DMS 273 treated with DMSO at 0.1 percent for 48 hours (cell line): Measurements from ENCODE around the gene AKR7A2.

Experiments
- DNase-seq: peaks from one replicate; lab custom pipeline; 2025; lab: John Stamatoyannopoulos, UW

AKR7A2 gene

DNA sequence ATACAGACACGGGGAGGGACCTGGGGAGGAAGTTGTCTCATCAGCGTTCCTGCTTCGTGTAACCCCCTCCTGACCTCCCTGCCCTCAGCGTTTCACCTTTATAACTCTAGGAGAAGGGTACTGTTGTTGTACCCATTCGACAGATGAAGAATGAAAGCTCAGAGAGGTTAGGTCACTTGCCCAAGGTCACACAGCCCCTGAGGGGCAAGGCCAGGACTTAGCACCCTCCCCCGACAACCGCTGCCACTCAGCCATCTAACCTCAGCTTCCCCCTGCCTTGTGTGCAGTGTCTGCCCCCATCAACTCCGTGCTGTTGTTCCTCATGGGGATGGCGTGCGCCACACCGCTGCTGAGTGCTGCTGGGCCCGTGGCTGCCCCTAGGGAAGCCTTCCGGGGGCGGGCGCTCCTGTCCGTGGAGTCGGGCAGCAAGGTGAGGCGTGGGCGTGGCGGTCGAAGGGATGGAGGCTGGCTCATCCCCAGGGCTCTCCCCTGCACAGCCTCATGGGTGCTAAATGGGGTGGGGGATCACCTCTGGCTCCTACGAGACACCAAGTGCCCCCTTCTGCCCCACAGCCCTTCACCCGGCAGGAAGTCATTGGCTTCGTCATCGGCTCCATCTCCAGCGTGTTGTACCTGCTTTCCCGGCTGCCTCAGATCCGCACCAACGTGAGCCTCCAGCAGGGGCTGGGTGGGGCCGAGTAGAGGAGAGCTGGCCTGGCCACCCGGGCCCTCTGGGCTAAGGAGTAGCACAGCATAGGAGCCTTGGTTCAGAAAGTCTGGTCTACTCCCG lies 14.2 kb upstream of the AKR7A2 start:
- DNase-seq = no peak

DNA sequence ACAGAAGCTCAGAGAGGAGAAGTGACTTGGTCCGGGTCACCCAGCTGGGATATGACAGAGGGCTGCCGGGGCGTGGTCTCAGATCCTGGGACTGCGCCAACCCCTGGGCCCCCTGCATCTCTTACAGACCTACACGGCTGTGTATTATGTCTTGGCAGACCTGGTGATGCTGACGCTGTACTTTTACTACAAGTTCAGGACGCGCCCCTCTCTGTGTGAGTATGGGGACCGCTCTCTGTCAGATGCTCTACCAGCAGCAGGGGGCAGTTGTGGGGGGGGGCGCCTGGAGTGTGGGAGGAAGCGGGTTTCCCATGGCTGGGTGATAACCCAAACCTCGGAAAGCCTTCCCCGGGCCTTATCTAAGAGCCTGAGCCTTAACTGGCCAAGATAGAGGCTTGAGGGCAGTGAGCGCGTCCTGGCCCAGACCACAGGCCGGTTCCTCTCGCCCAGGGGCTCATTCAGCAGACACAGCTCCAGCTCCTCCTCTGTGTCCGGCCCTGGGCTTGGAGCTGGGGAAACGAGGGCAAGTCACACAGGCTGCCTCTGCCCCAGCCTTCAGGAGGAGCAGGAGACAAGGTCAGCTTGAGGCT lies 13.5 kb upstream of the AKR7A2 start:
- no peak for DNase-seq

DNA sequence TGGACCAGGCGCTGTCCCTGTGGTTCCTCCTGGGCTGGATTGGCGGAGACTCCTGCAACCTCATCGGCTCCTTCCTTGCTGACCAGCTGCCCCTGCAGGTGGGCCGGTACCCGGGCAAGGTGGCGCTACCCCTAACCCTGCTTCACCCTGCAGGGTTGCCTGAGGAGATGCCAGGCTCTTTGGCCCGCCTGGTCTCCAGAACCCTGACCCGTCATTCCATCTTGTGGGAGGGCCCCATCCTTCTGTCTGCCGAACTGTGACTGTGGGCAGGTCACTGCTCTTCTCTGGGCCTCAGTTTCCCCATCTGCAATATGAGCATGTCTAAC lies 12.7 kb upstream of the AKR7A2 start:
- DNase-seq = no peak

DNA sequence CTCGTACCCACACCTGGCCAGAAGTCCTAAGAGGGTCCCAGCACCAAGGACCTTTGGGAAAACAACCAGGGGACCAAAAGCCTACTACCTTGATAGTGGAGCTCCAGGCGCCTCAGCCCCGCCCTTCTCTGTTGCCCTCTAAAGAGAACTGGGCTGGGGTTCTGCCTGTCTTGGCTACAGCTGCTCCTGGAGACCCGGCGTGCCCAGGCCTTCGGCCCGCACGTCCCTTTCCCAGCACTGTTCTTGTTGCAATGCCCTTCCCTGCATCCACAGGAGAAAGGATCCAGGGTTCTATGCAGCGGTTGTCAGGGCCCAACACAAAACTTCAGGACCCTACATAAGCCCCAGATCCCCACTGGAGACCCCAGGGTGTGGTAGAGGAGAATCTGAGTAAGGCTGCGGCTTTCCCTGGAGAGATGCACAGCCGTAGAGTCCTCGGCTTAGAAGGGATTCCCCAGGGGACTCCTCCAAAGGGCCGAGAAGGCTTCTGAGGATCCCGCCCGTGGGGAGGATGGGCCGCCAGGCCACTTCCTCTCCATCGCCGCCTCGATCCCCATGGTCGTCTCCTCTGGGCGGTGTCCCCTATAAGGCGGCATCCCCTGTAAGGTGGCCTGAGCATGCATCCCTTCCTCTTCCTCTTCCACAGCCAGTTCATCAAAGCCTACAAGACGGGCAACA lies 12.2 kb upstream of the AKR7A2 start:
- no peak for DNase-seq

DNA sequence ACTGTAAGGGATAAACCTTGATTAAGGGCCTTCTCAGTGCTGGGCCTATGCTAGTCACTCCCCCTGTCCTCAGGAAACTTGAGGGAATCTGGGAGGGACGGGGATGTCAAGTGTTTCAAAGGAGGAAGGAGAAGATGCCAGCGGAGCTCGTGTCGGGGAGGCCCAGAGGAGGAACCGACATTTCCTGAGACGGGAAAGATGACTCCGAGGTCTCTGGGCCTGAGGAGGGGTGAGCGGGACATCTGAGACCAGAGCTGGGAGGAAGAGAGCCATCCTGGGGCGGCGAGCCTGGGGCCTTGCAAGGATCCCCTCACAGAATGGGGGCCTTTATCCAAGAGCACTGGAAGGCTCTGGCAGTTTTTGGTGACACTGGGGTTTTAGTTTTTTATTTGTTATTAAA lies 10.5 kb upstream of the AKR7A2 start:
- no peak for DNase-seq

DNA sequence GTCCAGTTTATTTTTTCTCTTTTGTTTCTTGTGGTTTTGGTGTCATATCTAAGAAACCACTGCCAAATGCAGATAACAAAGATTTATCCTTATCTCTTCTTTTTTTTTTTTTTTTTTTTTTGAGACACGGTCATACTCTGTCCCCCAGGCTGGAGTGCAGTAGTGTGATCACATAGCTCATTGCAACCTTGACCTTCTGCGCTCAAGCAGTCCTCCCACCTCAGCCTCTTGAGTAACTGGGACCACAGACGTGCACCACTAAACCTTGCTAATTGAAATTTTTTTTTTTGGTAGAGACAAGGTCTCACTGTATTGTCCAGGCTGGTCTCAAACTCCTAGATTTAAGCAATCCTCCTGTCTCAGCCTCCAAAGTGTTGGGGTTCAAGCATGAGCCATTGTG lies 9.1 kb upstream of the AKR7A2 start:
- no peak for DNase-seq

DNA sequence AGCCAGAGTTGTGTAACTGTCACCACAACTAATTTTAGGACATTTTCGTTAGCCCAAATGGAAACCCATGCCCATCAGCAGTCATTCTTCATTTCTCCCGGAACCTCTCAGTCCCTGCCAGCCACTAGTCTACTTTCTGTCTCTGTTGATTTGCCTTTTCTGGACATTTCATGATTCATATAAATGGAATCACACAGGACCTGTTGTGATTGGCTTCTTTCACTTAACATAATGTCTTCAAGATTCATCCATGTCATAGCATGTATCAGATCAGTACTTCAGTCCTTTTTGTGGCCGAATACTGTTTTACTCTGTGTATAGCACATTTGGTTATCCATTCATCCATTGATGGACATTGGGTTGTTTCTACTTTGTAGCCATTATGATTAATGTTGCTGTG lies 7.3 kb upstream of the AKR7A2 start:
- DNase-seq = no peak

DNA sequence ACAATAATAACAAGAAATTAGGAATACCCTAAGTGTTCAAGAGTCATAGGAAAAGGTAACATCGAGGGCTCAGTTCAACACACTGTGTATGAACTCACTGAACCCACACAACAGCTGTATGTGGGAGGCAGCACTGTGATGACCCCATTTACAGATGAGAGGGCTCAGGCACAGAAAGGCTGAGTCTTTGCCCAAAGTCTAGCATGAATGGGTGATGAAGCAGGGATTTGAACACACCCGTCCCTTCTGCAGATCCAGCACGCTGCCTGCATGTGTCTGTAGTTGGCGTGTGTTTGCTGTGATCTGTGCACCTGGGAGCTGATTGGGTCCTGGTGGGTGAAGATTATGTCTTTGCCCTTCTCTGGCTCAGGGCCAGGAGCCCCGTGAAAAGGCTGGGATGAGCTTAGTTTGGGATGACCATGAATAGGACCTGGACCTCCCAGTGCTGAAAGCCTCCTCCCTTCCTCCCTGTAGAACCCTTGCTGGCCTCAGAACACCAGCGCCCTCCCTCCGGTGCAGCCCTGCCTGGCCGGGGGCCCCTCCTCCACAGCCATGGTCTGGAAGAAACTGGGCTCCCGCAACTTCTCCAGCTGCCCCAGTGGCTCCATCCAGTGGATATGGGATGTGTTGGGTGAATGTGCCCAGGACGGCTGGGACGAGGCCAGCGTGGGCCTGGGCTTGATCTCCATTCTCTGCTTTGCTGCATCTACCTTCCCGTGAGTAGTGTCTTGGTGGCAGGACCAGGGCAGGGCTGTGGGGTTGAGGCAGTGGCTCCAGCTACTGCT lies 5.4 kb upstream of the AKR7A2 start:
- no peak for DNase-seq

DNA sequence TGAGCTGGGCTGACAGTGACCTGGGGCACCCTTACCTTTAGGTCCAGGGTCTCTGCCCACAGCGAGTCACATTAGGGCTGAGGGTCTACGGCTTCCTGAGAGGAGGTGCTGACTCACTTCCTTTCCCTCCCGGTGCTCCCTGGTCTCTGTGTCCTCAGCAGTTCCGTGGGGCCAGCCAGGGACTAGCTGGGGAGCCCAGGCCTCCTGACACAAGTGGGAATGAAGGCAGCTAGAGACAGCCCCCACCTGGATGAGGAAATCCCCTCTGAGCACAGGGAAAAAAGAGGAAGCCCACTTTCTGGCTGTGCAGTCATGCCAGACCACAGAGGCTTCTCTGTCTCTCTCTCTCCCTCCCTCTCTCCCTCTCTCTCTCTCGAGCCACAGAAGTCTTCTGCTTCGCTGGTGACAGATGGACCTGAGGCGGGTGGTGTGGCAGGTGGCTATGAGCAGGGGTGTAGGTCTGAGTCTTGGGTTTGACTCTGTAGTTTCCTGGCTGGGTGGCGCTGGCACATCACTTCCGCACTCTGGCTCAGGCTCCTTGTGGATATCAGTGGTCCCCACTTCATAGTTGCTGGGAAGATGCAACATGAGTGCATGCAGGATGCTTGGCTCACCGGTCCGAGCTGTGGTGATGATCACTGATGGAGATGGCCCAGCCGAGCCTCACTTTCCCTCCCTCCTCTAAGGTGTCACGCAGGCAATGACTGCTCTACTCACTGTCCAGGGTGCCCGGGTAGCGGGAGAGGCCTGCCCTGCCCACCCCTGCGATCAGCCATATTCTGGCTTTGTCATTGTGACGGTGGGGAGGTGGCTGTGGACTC lies 3.6 kb upstream of the AKR7A2 start:
- peak; percentile 28 for DNase-seq

DNA sequence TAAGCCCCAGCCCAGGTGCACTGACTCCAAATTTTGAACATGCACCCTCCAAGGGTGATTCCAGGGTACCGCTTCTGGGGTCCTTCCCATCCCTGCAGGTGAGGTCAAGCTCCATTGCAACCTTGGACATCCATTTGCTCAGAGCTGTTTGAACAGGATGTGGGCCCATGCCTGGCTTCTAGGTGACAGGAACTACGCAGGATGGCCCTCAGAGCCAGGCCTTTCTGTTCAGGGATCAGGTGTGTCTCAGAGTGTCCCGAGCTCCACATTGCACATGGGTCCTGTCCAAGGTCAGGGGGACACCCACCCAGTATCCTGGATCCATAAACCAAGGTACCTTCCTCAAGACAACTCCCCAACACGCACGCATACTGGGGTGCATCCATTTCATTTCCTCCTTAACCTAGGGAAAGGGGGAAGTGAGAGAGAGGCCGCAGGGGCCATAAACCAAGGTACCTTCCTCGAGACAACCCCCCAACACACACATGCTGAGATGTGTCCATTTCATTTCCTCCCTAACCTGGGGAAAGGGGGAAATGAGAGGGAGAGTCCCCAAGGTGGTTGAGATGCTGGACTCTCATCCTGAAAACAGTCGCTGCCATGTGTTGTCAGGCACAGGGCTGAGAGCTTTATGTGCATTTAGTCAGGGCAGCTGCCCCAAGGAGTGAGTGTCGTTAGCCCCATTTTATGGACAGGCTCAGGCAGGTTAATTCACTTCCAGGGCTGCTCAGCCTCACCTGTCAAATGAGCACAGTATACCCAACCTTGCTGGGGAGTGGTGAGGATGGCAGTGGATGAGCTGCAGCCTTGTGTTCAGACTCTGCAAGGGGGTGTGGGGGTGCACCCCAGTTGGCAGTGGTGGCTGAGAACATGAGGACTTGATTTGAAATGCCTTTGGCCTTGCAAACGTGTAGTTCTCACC lies 2.3 kb upstream of the AKR7A2 start:
- no peak for DNase-seq

DNA sequence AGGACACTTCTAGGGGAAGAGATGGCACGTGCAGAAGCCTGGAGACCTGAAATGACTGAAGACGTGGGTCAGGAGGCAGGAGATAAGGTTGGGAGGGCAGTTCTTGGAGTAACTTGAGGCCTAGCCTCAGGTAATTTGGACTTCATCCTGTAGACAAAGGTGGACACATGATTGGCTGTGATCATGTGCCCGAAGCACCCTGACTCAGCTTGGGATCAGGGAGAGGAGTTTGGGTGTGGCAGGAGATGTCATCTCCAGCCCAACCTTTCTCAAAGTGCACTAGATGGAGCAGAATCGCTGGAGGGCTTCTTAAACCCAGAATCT lies 1.7 kb upstream of the AKR7A2 start:
- no peak for DNase-seq

DNA sequence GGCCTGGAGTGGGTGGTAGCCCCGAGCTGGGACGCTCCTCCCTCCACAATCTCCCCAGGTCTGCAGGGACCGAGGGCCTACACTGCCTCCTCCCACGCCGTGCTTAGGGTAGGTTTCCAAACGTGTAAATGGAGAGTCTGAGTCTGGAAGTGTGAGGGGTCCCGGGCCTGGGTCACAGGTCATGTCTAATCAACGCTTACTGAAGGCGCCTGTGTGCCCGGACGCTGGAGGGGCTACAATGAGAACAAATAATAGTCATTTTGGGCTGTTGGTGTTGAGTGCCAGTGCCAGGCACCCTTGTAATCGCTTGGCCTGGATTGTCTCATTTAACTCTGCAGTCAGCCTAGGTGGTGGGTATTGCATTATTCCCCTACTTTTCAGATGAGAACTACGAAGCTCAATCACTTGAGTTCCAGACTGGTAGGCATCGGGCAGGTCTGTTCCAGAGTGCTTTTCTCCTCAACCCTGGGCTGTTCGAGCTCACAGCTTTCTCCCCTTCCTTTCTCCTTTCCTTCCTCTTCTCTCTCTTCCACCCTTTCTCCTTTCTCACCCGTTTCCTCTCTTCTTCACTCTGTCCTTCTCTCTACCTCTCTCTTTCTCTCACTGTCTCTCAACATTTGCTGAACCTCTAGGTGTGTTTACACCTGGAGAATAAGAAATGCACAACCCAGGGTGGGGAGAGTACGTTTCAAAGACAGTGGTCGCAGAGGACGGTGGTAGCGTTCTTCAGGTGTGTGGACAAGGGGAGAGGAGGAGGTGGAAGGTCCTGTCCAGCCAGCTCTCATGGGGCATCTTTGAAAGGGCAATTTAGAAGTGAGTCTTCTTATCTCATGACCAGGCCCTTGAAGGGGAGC lies 1.1 kb upstream of the AKR7A2 start:
- DNase-seq = no peak

DNA sequence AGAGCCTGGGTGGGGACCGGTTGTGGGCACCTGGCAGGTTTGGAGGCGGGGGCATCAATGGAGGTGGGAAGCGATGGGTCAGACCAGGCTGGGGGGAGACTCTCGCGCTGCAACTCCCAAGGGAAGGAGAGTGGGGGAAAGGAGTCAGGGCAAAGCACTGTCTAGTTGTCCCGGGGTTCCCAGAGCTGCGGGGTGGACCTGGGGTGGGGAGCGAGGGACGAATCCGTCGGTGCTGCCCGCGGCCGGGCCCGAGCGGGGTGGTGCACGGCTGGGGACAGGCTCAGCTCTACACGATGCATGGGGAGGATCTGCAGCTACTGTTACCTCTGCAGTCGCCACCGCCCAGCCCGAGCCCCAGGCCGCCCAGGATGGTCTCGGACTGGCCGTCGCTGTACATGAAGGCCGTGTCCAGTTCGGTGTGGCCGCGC lies 427 bp downstream of the AKR7A2 start:
- no peak for DNase-seq

DNA sequence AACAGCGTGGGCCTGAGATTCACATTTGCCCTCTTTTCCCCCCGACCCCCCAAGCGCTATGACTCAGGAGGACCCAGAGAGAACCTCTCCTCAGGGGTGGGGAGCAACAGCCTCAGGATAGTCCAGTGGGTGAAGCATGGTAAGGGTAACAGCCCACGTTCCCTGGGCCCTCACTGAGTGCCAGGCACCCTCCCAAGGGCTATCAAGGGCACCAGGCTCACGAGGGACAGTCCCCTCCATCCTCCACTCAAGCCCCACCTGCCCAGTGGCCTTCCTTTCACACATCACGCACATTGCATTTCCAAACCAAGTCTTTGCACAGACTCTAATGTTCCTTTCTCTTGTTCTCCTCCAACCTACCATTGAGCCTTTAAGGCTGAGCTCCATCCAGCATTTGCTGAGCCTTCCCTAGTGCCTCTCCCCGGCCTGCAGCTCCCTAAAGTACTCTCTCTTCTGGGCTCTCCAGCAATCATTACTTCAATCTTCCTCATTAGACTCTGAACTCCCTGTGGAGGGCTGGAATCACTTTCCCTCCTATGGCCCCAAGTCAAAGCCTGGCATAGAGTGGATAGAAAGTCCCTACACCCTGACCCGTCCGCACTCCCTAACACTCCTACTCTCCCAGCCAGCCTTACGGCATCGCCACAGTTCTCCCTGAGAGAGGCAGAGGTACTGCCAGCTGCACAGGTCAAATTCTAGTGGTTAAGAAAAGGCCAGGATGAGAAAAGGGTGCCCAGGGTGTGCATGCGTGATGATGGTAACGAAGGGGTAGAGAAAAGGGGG lies 1.0 kb downstream of the AKR7A2 start:
- no peak for DNase-seq

DNA sequence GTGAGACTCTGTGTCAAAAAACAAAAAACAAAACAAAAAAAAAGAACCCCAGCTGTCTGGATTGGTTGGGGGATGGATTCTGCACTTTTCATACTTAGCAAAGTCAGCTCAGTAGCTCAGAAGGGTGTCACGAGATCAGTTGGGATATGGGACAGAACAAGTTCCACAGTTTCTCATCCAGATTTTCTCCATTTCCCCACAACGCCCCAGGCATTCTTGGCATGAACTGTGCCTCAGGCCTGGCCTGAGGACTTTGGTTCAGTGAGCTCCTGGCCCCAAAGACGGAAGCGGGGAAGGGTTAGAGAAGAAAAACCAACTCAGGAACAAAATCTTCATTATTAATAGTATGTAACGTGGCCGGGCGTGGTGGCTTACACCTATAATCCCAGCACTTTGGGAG lies 1.9 kb downstream of the AKR7A2 start:
- DNase-seq = no peak

DNA sequence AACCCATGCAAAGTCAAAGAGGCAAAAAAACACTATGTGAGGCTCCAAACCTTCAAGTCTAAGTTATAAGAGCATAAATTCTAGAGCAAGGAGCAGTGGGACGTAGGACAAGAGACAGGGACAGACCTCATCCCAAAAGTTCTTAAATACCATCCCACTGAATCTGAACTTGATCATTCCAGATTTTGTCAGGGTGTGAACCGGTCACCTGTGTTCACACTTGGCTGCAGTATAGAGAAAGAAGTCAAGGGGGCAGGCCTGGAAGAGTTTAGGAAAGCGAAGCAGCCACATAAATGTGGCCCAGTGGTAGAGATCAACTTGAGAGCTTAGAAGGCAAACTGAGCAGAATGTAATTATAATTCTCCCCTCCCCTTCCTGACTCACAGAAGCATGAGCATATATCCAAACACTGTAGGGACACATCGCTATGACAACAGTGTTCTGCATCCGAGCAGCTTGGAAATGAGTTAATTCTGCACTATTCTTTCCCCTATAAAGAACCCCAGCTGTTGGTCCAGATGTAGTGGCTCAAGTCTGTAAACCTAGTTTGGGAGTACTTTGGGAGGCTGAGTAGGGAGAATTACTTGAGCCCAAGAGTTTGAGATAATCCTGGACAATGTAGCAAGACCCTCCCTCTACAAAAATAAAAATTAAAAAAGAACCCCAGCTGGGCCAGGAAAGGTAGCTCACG lies 2.7 kb downstream of the AKR7A2 start:
- DNase-seq = no peak

DNA sequence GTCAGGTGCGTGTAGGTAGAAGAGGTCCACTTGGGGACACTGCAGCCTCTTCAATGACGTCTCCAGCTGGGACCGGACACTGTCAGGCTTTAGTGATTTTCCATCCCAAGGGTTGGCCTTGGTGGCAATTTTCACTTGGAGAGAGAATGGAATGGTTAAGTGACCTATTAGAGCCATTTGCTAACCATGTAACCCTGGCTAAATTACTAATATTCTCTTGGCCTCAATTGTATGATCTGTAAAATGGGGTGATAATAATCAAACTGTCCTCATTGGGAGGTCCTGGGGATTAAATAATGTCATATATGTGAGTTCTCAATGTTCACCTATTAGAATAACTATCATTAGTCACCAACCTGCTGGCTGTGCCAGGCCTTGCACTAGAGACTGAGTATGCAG lies 3.4 kb downstream of the AKR7A2 start:
- no peak for DNase-seq

DNA sequence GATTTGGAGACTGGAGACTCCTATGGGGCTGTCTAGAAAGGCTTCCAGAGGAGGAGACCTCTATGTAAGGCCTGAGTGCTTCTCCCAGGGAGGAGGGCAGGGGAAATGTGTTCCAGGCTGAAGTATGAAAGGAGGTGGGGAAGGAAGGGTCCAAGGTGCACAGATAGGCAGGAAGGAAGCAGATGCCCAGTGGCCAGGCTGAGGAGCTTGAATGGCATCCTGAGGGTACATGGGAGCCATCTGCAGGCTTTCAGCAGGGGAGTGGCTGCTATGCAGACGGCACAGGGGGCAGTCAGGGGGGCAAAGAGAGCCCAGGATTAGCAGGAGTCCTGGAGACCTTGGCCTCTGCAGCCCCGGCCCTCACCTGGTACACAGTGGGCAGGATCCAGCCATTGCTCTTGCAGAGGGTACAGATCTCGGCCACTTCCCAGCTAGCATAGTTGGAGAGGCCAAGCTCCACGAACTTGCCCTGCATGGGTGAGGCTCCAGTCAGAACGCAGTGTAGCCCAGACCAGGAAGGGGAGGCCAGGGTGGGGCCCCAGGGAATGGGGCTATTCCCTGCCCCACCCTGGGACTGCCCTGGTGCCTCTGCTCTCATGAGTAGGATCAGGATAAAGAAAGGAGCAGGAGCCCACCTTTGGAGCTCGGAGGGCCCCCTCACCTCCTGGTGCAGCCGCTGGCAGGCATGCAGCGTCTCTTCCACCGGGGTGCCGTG lies 4.0 kb downstream of the AKR7A2 start:
- DNase-seq = no peak
